ENCODE measurements around the gene RNF6. TPM values are rescaled to one million over a fixed set of nuclear protein-coding genes. Genes with fewer than 3 reads are reported as not detected.

The RNF6 gene
- total RNA-seq, 1 donor from 2014 or later: 9.4 TPM

GRCh38 chr13:26168237-26168814 is 53.8 kb downstream of the RNF6 start:
- DNase-seq (ENCODE audit: low spot score) (no peak), ATAC-seq (no peak)

- DNase-seq (ENCODE audit: low spot score) (no peak), ATAC-seq (no peak)
These were observed 58.3 kb downstream of the RNF6 start for GRCh38 chr13:26163812-26164211.

Other genes starting within 250 kb of the RNF6 start
- gene SHISA2, start 170.3 kb downstream of the RNF6 start, total RNA-seq: not detected
- 7.4 TPM for gene CDK8, start 31.8 kb upstream of the RNF6 start, total RNA-seq

Measured in left lobe of liver (tissue), 2 donors.